Fibroblast of villous mesenchyme (primary cell): ENCODE data around the gene HDAC9. TPM values are rescaled to one million over a fixed set of nuclear protein-coding genes. Genes with fewer than 3 reads are reported as not detected.

Experiments
- DNase-seq: peaks from one replicate; pipeline ENCODE4 v3.0.0-alpha.2; 2010; ENCODE audit warnings: low read depth
- H3K4me3 ChIP-seq: 2 replicates; pipeline ENCODE4 v1.5.1; 2011; ENCODE audit warnings: low read depth, mild to moderate bottlenecking, low read length
- CTCF ChIP-seq: IDR thresholded peaks from 2 replicates; pipeline ENCODE4 v1.5.1; 2012; ENCODE audit warnings: low read depth, mild to moderate bottlenecking, low read length; ENCODE audit not compliant: insufficient read depth
- total RNA-seq: library from RNA; depleted of rRNA; stranded (reverse); fragments of >200 nt; gene quantifications from 2 replicates; pipeline ENCODE4 v1.2.3, GENCODE V29; 2012

HDAC9 gene
- total RNA-seq, 1 donor, result 16.8 TPM

- TF ChIP-seq CTCF, result no peak
- H3K4me3 ChIP-seq, result no peak overlapping the region
- DNase-seq, result no peak
Measured at GRCh38 chr7:18889436-18889835, 393.9 kb downstream of the HDAC9 start.

- H3K4me3 ChIP-seq, result no peak overlapping the region
- peak; percentile 98 for DNase-seq
- TF ChIP-seq CTCF, result no peak
Measured at GRCh38 chr7:18890134-18890533, 394.6 kb downstream of the HDAC9 start.

GRCh38 chr7:18890885-18891621 lies 395.5 kb downstream of the HDAC9 start:
- DNase-seq, result peak; percentile 79
- no peak for TF ChIP-seq CTCF
- peak overlapping the region; percentile 11 for H3K4me3 ChIP-seq

- DNase-seq, result no peak
- no peak overlapping the region for H3K4me3 ChIP-seq
- no peak for TF ChIP-seq CTCF
Measured at GRCh38 chr7:18893156-18893555, 397.6 kb downstream of the HDAC9 start.

- no peak overlapping the region for H3K4me3 ChIP-seq
- DNase-seq, result no peak
- no peak for TF ChIP-seq CTCF
Measured at GRCh38 chr7:18894155-18894554, 398.6 kb downstream of the HDAC9 start.

GRCh38 chr7:18895456-18895855 lies 399.9 kb downstream of the HDAC9 start:
- DNase-seq, result peak; percentile 57
- no peak for TF ChIP-seq CTCF
- no peak overlapping the region for H3K4me3 ChIP-seq
